ENCODE data around the gene PHKB.

Gene PHKB

DNA sequence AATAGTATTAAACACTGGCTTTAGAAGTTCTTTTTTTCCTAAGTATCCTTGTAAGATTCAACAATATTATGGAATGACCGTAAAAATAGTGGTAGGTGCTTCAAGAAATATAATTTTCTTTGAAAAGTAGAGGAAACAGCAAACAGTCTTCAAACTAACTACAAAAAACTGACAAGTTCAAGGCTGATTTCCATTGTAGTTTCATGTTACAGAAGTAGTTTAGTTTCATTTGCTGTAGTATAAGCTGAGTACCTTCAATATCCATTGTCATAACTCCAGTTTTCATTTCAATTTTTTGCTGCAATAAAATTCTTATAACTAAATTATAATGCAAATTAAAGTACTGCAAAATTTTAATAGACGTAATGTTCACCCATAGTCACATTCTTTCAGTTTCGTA, 19.3 kb downstream of the PHKB start:
- Histone ChIP-seq H3K4me3 (replicated peaks; ENCODE audit: insufficient read depth, low read length) (no peak overlapping the region), H3K27me3 (ENCODE audit: insufficient read depth, poor library complexity, severe bottlenecking) (no peaks in the 10 kb centered on the region), H3K27ac (replicated peaks) (no peak overlapping the region)
- no peak for DNase-seq (ENCODE audit: low read depth in 1 of 2, low spot score in 1 of 2)
- TF ChIP-seq GABPA (IDR thresholded peaks at IDR 0.05; ENCODE audit: low read depth): no peak
- TF ChIP-seq REST (IDR thresholded peaks at IDR 0.05; ENCODE audit: insufficient replicate concordance, low read depth): no peak
- TF ChIP-seq POLR2AphosphoS5 (IDR thresholded peaks at IDR 0.05; ENCODE audit: low read depth): no peak
- no peak for TF ChIP-seq SPI1 (IDR thresholded peaks at IDR 0.05; ENCODE audit: borderline replicate concordance, low read depth)
- TF ChIP-seq, protein P1, sequence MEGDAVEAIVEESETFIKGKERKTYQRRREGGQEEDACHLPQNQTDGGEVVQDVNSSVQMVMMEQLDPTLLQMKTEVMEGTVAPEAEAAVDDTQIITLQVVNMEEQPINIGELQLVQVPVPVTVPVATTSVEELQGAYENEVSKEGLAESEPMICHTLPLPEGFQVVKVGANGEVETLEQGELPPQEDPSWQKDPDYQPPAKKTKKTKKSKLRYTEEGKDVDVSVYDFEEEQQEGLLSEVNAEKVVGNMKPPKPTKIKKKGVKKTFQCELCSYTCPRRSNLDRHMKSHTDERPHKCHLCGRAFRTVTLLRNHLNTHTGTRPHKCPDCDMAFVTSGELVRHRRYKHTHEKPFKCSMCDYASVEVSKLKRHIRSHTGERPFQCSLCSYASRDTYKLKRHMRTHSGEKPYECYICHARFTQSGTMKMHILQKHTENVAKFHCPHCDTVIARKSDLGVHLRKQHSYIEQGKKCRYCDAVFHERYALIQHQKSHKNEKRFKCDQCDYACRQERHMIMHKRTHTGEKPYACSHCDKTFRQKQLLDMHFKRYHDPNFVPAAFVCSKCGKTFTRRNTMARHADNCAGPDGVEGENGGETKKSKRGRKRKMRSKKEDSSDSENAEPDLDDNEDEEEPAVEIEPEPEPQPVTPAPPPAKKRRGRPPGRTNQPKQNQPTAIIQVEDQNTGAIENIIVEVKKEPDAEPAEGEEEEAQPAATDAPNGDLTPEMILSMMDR (IDR thresholded peaks at IDR 0.05; ENCODE audit: insufficient read depth, low read length): no peak

GRCh38 chr16:47481698-47482374, 20.7 kb downstream of the PHKB start:
- H3K27me3 ChIP-seq (ENCODE audit: insufficient read depth, poor library complexity, severe bottlenecking): no peaks in the 10 kb centered on the region
- no peak overlapping the region for H3K27ac ChIP-seq (replicated peaks)
- no peak for DNase-seq (ENCODE audit: low read depth in 1 of 2, low spot score in 1 of 2)
- no peak overlapping the region for H3K4me3 ChIP-seq (replicated peaks; ENCODE audit: insufficient read depth, low read length)
- TF ChIP-seq REST (IDR thresholded peaks at IDR 0.05; ENCODE audit: insufficient replicate concordance, low read depth): no peak
- no peak for TF ChIP-seq POLR2AphosphoS5 (IDR thresholded peaks at IDR 0.05; ENCODE audit: low read depth)
- TF ChIP-seq SPI1 (IDR thresholded peaks at IDR 0.05; ENCODE audit: borderline replicate concordance, low read depth): no peak
- TF ChIP-seq GABPA (IDR thresholded peaks at IDR 0.05; ENCODE audit: low read depth): no peak
- TF ChIP-seq, protein P1 (IDR thresholded peaks at IDR 0.05; ENCODE audit: insufficient read depth, low read length): no peak

DNA sequence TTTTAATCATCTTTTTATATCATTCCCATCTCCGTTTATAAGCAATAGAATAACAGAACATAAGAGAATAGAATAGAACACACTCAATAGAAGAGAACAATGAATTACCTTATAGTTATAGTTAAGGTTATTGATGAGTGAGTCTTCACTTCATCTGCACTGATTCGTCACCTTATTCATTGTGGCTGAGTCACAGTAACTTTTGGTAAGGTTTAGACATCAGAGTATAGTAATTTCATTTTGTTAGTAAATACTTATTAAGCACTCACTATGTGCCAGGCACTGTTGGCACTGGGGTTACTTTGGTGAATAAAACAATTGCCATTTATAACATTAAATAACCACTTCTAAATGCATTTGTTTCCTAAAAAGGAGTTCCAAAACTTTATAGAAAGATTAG, 22.5 kb downstream of the PHKB start:
- TF ChIP-seq, protein P1 (IDR thresholded peaks at IDR 0.05; ENCODE audit: insufficient read depth, low read length): no peak
- no peak for TF ChIP-seq GABPA (IDR thresholded peaks at IDR 0.05; ENCODE audit: low read depth)
- TF ChIP-seq SPI1 (IDR thresholded peaks at IDR 0.05; ENCODE audit: borderline replicate concordance, low read depth): no peak
- TF ChIP-seq POLR2AphosphoS5 (IDR thresholded peaks at IDR 0.05; ENCODE audit: low read depth): no peak
- no peak for TF ChIP-seq REST (IDR thresholded peaks at IDR 0.05; ENCODE audit: insufficient replicate concordance, low read depth)
- Histone ChIP-seq H3K4me3 (replicated peaks; ENCODE audit: insufficient read depth, low read length) (no peak overlapping the region), H3K27me3 (ENCODE audit: insufficient read depth, poor library complexity, severe bottlenecking) (no peaks in the 10 kb centered on the region), H3K27ac (replicated peaks) (no peak overlapping the region)
- no peak for DNase-seq (ENCODE audit: low read depth in 1 of 2, low spot score in 1 of 2)
